GM23338 (cell line): Measurements from ENCODE around the gene INHA. TPM values are rescaled to one million over a fixed set of nuclear protein-coding genes. Genes with fewer than 3 reads are reported as not detected.

Source experiments
- ATAC-seq: fragments of 200-7000 bp; cut with Tn5 transposase; 3 replicates; pipeline ENCODE4 v1.9.1; 2020
- DNase-seq: peaks from one replicate; pipeline ENCODE4 v3.0.0-alpha.2; 2015; ENCODE audit warnings: low spot score
- H2AFZ ChIP-seq: fragments of 200-600 bp; sonication (generic); 2 replicates; pipeline ENCODE4 v1.8.0; 2016; ENCODE audit warnings: antibody characterized with exemption, mild to moderate bottlenecking, moderate library complexity
- H3F3A ChIP-seq: fragments of 200-600 bp; sonication (generic); replicated peaks from 2 replicates; pipeline ENCODE4 v1.8.0; 2017; ENCODE audit warnings: antibody characterized with exemption, mixed run types, low read depth
- H3K27ac ChIP-seq: fragments of 200-600 bp; sonication (generic); 2 replicates; pipeline ENCODE4 v1.6.1; 2016; ENCODE audit warnings: low read depth
- H3K27me3 ChIP-seq: fragments of 200-600 bp; sonication (generic); 2 replicates; pipeline ENCODE4 v1.8.0; 2016; ENCODE audit warnings: mild to moderate bottlenecking, mixed run types, moderate library complexity; ENCODE audit not compliant: insufficient read depth
- H3K36me3 ChIP-seq: fragments of 200-600 bp; sonication (generic); 2 replicates; pipeline ENCODE4 v1.8.0; 2016; ENCODE audit warnings: mild to moderate bottlenecking; ENCODE audit not compliant: insufficient read depth
- H3K4me1 ChIP-seq: fragments of 200-600 bp; sonication (generic); 2 replicates; pipeline ENCODE4 v1.8.0; 2016; ENCODE audit warnings: mild to moderate bottlenecking, moderate library complexity; ENCODE audit not compliant: insufficient read depth
- H3K4me2 ChIP-seq: fragments of 200-600 bp; sonication (generic); 2 replicates; pipeline ENCODE4 v1.7.1; 2017; ENCODE audit warnings: mixed run types
- H3K4me3 ChIP-seq: fragments of 200-600 bp; sonication (generic); 2 replicates; pipeline ENCODE4 v1.6.1; 2016; ENCODE audit warnings: mixed run types
- H3K79me2 ChIP-seq: fragments of 200-600 bp; sonication (generic); replicated peaks from 2 replicates; pipeline ENCODE4 v1.8.0; 2017; ENCODE audit warnings: mild to moderate bottlenecking; ENCODE audit not compliant: insufficient read depth
- H3K9me2 ChIP-seq: fragments of 200-600 bp; sonication (generic); 2 replicates; pipeline ENCODE4 v1.8.0; 2017; ENCODE audit not compliant: insufficient read depth
- H4K20me1 ChIP-seq: fragments of 200-600 bp; sonication (generic); replicated peaks from 2 replicates; pipeline ENCODE4 v1.8.0; 2017; ENCODE audit warnings: mild to moderate bottlenecking; ENCODE audit not compliant: insufficient read depth
- H3K27ac Mint-ChIP-seq: 2 replicates; pipeline ENCODE4 v1.8.0; 2020; ENCODE audit warnings: inconsistent platforms, mild to moderate bottlenecking, moderate library complexity, mixed read lengths
- H3K27me3 Mint-ChIP-seq: 3 replicates; pipeline ENCODE4 v1.8.0; 2022; ENCODE audit warnings: low read depth, mild to moderate bottlenecking, moderate library complexity, mixed read lengths, inconsistent platforms; ENCODE audit not compliant: insufficient read depth, poor library complexity
- H3K36me3 Mint-ChIP-seq: 3 replicates; pipeline ENCODE4 v1.8.0; 2021; ENCODE audit warnings: low read depth, mild to moderate bottlenecking, inconsistent platforms, moderate library complexity, mixed read lengths
- H3K4me1 Mint-ChIP-seq: 3 replicates; pipeline ENCODE4 v1.8.0; 2020; ENCODE audit warnings: mild to moderate bottlenecking, inconsistent platforms, mixed read lengths
- H3K4me3 Mint-ChIP-seq: 3 replicates; pipeline ENCODE4 v1.8.0; 2021; ENCODE audit warnings: moderate library complexity, mild to moderate bottlenecking, inconsistent platforms, mixed read lengths
- H3K9me3 Mint-ChIP-seq: 3 replicates; pipeline ENCODE4 v1.8.0; 2020; ENCODE audit warnings: moderate library complexity, mild to moderate bottlenecking, inconsistent platforms, mixed read lengths
- CREB1 ChIP-seq: fragments of 250-450 bp; sonication (Bioruptor Pico); IDR thresholded peaks from 2 replicates; pipeline ENCODE4 v1.5.0; 2020; ENCODE audit warnings: low read depth, mild to moderate bottlenecking, moderate library complexity
- ETS1 ChIP-seq: IDR thresholded peaks from 2 replicates; pipeline ENCODE4 v1.6.1; 2016; ENCODE audit warnings: antibody characterized with exemption
- EZH2 ChIP-seq: fragments of 200-600 bp; sonication (generic); IDR thresholded peaks from one replicate; pipeline ENCODE4 v1.8.0; 2017; ENCODE audit warnings: antibody characterized with exemption, mild to moderate bottlenecking, low read depth; ENCODE audit not compliant: unreplicated experiment
- EZH2phosphoT487 ChIP-seq: fragments of 200-600 bp; sonication (generic); IDR thresholded peaks from one replicate; pipeline ENCODE4 v1.8.1; 2018; ENCODE audit warnings: antibody characterized with exemption; ENCODE audit not compliant: unreplicated experiment
- JUNB ChIP-seq: IDR thresholded peaks from one replicate; pipeline ENCODE4 v1.6.1; 2016; ENCODE audit warnings: antibody characterized with exemption; ENCODE audit not compliant: unreplicated experiment
- NANOG ChIP-seq: IDR thresholded peaks from 2 replicates; pipeline ENCODE4 v1.6.1; 2016; ENCODE audit warnings: antibody characterized with exemption, borderline replicate concordance
- POLR2AphosphoS5 ChIP-seq: IDR thresholded peaks from 2 replicates; pipeline ENCODE4 v1.6.1; 2016; ENCODE audit warnings: antibody characterized with exemption, low read depth
- STAT1 ChIP-seq: IDR thresholded peaks from one replicate; pipeline ENCODE4 v1.6.1; 2016; ENCODE audit warnings: antibody characterized with exemption; ENCODE audit not compliant: unreplicated experiment
- ZNF331 ChIP-seq: fragments of 250-450 bp; sonication (Bioruptor Pico); IDR thresholded peaks from 2 replicates; pipeline ENCODE4 v1.5.0; 2020; ENCODE audit warnings: low read depth, mild to moderate bottlenecking, moderate library complexity
- ZNF462 ChIP-seq: fragments of 250-450 bp; sonication (Bioruptor Pico); IDR thresholded peaks from 2 replicates; pipeline ENCODE4 v1.5.0; 2020; ENCODE audit warnings: mild to moderate bottlenecking, moderate library complexity
- polyA plus RNA-seq: library from polyadenylated mRNA; unstranded; fragments of >200 nt; fragmentation: Nextera tagmentation; extraction: Ambion mirVana; gene quantifications from 2 replicates; pipeline ENCODE4 v1.2.1, GENCODE V29; 2016
- total RNA-seq: library from RNA; depleted of rRNA; stranded (reverse); fragments of >200 nt; shearing (Covaris generic); gene quantifications from 2 replicates; pipeline ENCODE4 v1.2.3, GENCODE V29; 2014
- TF ChIP-seq, protein P1 (sequence below), 2 experiments: fragments of 200-600 bp in 1 of 2; sonication (generic) in 1 of 2; conservative IDR thresholded peaks; 2 replicates each; pipeline versions ENCODE4 v1.5.1 to v1.6.1; 2016 to 2017; ENCODE audit warnings: antibody characterized with exemption in 2 of 2, low read depth in 2 of 2, mild to moderate bottlenecking in 2 of 2, moderate library complexity in 1 of 2
- TF ChIP-seq, protein P2 (sequence below): IDR thresholded peaks from one replicate; pipeline ENCODE4 v1.6.1; 2018; ENCODE audit warnings: antibody characterized with exemption; ENCODE audit not compliant: unreplicated experiment

The INHA gene
- total and polyA plus RNA-seq, 2 experiments from 2014 or later = 1.5 to 1.6 TPM

- Mint-ChIP-seq H3K4me1 (peaks cover 52% of the 10 kb centered on the region), H3K27ac (no peak overlapping the region), H3K27me3 (peaks cover 25% of the 10 kb centered on the region), H3K4me3 (no peak overlapping the region; the same call in 2 of the 3 replicates), H3K9me3 (peaks cover under 1% of the 10 kb centered on the region; the same call in 1 of the 3 replicates), H3K36me3 (peaks cover 19% of the 10 kb centered on the region)
- H3F3A ChIP-seq = peaks cover 15% of the 10 kb centered on the region
- TF ChIP-seq POLR2AphosphoS5 (no peak), ZNF462 (CRISPR knock-in tag) (no peak), NANOG (no peak), ZNF331 (CRISPR knock-in tag) (no peak), ETS1 (no peak), STAT1 (no peak), EZH2phosphoT487 (no peak), JUNB (no peak), EZH2 (no peak), CREB1 (no peak)
- TF ChIP-seq, protein P1, sequence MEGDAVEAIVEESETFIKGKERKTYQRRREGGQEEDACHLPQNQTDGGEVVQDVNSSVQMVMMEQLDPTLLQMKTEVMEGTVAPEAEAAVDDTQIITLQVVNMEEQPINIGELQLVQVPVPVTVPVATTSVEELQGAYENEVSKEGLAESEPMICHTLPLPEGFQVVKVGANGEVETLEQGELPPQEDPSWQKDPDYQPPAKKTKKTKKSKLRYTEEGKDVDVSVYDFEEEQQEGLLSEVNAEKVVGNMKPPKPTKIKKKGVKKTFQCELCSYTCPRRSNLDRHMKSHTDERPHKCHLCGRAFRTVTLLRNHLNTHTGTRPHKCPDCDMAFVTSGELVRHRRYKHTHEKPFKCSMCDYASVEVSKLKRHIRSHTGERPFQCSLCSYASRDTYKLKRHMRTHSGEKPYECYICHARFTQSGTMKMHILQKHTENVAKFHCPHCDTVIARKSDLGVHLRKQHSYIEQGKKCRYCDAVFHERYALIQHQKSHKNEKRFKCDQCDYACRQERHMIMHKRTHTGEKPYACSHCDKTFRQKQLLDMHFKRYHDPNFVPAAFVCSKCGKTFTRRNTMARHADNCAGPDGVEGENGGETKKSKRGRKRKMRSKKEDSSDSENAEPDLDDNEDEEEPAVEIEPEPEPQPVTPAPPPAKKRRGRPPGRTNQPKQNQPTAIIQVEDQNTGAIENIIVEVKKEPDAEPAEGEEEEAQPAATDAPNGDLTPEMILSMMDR (conservative IDR thresholded peaks at IDR 0.05; ENCODE audit: low read depth in 2 of 2) = no peak
- TF ChIP-seq, protein P2, sequence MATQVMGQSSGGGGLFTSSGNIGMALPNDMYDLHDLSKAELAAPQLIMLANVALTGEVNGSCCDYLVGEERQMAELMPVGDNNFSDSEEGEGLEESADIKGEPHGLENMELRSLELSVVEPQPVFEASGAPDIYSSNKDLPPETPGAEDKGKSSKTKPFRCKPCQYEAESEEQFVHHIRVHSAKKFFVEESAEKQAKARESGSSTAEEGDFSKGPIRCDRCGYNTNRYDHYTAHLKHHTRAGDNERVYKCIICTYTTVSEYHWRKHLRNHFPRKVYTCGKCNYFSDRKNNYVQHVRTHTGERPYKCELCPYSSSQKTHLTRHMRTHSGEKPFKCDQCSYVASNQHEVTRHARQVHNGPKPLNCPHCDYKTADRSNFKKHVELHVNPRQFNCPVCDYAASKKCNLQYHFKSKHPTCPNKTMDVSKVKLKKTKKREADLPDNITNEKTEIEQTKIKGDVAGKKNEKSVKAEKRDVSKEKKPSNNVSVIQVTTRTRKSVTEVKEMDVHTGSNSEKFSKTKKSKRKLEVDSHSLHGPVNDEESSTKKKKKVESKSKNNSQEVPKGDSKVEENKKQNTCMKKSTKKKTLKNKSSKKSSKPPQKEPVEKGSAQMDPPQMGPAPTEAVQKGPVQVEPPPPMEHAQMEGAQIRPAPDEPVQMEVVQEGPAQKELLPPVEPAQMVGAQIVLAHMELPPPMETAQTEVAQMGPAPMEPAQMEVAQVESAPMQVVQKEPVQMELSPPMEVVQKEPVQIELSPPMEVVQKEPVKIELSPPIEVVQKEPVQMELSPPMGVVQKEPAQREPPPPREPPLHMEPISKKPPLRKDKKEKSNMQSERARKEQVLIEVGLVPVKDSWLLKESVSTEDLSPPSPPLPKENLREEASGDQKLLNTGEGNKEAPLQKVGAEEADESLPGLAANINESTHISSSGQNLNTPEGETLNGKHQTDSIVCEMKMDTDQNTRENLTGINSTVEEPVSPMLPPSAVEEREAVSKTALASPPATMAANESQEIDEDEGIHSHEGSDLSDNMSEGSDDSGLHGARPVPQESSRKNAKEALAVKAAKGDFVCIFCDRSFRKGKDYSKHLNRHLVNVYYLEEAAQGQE = no peak
- no peak overlapping the region for H3K4me3 ChIP-seq
- peaks cover 10% of the 10 kb centered on the region; the same call in 1 of the 2 replicates for H3K79me2 ChIP-seq
- no peak overlapping the region for H2AFZ ChIP-seq
- no peaks in the 10 kb centered on the region for H4K20me1 ChIP-seq
- no peak overlapping the region for H3K27ac ChIP-seq
- H3K27me3 ChIP-seq = peaks cover 13% of the 10 kb centered on the region
- peaks cover 53% of the 10 kb centered on the region for H3K4me1 ChIP-seq
- DNase-seq (no peak), ATAC-seq (no peak)
- 0 out of 2 replicates have a peak, but pooled peaks cover 4% of the 10 kb centered on the region for H3K9me2 ChIP-seq
- no peak overlapping the region for H3K4me2 ChIP-seq
- no peaks in the 10 kb centered on the region for H3K36me3 ChIP-seq
Observed at GRCh38 chr2:219573166-219573565, 1.1 kb downstream of the INHA start.
